ENCODE measurements around the gene MYNN. TPM values are rescaled to one million over a fixed set of nuclear protein-coding genes. Genes with fewer than 3 reads are reported as not detected.

MYNN gene
- total RNA-seq, 1 donor from 2014 or later = 14.3 TPM

DNA sequence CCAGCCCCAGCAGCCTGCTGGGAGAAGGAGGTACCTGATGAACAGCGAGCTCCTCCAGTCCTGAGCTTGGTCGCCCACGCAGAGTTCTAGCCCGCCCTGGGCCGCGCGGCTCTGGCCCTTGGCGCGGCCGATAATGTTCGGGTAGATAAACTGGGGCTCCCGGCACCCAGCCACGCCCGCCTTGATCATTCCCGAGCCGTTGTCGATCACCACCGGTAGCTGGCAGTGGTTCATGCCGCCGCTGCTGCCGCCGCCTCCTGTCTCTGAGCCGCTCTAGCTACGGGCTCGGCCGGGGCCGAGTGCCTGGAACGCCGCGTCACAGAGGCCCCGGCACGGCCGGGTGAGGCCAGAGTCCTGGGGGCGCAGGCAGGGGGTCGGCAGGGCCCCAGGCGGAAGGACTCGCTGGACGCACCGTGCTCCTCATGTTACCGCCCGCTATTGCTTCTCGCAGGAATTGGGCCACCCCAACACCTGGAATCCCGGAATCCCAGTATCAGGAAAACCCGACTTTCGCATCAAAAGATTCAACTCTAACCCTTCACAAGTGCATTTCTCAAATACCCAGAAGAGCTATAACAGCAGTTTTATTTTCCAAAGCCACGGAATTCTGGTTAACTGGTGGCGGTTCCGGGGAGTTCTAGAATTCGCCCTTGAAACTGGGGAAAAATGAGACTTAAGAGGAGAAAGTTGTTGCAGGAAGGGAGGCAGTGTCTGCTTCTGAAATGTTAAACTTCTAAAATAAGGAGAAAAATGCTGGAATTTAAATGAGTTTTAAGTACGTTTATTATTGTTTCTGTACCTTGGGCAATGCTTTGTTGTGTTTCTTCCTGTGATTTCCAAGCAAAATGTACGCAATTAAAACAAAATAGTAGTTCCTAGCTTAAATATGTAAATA is 3.7 kb upstream of the MYNN start, which contains the start of gene ACTRT3:
ACTRT3 (minus strand) TSS at position 275 of the 895 bp plus-strand sequence; CDS start at position 234, 41 bp downstream.
- DNase-seq (ENCODE audit: low spot score) = no peak
- Mint-ChIP-seq H3K36me3 (ENCODE audit: low read depth) (peaks cover 6% of the 10 kb centered on the region), H3K27ac (ENCODE audit: unreplicated experiment) (peak within 1 kb of the TSS; percentile 95), H3K27me3 (ENCODE audit: low read depth) (no peaks in the 10 kb centered on the region), H3K4me3 (ENCODE audit: unreplicated experiment) (peak within 1 kb of the TSS; percentile 84), H3K4me1 (ENCODE audit: low read depth) (peaks cover 22% of the 10 kb centered on the region), H3K9me3 (ENCODE audit: low read depth) (peaks cover 12% of the 10 kb centered on the region)
- TF ChIP-seq, protein P1, sequence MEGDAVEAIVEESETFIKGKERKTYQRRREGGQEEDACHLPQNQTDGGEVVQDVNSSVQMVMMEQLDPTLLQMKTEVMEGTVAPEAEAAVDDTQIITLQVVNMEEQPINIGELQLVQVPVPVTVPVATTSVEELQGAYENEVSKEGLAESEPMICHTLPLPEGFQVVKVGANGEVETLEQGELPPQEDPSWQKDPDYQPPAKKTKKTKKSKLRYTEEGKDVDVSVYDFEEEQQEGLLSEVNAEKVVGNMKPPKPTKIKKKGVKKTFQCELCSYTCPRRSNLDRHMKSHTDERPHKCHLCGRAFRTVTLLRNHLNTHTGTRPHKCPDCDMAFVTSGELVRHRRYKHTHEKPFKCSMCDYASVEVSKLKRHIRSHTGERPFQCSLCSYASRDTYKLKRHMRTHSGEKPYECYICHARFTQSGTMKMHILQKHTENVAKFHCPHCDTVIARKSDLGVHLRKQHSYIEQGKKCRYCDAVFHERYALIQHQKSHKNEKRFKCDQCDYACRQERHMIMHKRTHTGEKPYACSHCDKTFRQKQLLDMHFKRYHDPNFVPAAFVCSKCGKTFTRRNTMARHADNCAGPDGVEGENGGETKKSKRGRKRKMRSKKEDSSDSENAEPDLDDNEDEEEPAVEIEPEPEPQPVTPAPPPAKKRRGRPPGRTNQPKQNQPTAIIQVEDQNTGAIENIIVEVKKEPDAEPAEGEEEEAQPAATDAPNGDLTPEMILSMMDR (IDR thresholded peaks at IDR 0.05) = peak; percentile 27

DNA sequence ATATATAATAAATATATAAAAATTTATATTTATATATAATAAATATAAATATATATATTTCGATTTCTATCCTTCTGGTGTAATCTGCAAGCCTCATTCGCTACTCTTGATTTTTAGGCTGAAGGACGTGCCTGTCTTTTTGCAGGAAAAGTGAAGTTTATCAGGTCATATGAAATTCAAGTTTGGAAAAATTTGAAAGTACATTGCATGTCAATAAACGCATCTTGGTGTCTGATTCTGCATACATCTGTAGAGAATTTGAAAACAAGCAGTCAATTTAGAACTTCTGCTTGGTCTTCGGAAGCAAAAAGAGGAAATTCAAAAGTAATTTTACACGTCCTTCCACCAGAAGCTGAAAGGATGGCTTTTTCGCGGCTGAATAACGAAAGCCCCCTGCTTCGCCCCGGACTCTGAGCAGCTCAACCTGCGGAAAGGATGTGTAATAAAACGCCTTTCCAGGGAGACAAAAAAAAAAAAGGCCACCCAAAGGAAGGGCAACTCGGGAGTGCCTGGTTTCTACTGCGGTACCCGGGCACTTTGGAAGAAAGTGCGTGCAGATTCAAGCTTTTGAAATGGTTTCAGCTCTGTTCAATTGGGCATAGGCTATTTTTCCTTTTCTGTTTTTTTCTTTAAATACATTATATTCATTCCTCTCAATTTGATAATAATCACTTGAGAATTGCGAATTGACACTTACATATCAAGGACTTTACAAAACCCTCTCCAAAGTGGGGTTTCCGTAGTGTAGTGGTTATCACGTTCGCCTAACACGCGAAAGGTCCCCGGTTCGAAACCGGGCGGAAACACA is 1.5 kb upstream of the MYNN start:
- no peak for DNase-seq (ENCODE audit: low spot score)
- H3K36me3 Mint-ChIP-seq (ENCODE audit: low read depth) = peaks cover 4% of the 10 kb centered on the region
- peaks cover 28% of the 10 kb centered on the region for H3K4me1 Mint-ChIP-seq (ENCODE audit: low read depth)
- H3K27ac Mint-ChIP-seq (ENCODE audit: unreplicated experiment) = peak overlapping the region; percentile 100
- no peaks in the 10 kb centered on the region for H3K27me3 Mint-ChIP-seq (ENCODE audit: low read depth)
- no peaks in the 10 kb centered on the region for H3K9me3 Mint-ChIP-seq (ENCODE audit: low read depth)
- TF ChIP-seq, protein P1 (IDR thresholded peaks at IDR 0.05) = peak; percentile 7
- H3K4me3 Mint-ChIP-seq (ENCODE audit: unreplicated experiment) = peak overlapping the region; percentile 98

DNA sequence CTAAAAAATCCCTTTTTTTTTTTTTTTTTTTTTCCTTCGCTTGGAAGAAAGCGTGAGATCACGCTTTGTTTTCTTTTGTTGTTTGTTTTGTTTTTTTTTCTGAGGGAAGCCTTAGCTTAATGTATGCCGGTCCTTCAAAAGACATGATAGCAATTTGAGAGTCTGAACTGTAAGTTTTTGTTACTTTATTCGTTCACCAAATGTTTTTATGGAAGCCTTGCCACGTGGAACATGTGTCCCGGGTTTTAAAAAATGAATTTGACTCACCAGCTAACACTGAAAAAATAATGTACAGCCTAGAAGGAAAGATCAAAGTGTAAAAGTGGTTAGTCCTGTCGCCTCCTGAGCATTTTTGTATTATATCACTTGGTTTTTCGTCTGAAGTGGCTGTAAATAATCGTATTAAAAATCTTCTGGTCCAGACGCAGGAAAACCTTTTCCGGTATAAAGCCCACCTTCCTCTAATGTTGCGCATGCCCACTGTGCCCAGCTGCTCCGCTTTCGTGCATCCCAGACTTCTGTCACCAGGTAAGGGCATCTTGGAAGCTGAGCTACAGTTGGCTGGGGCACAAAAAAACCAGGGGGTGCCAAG is 795 bp upstream of the MYNN start:
- DNase-seq (ENCODE audit: low spot score) = no peak

DNA sequence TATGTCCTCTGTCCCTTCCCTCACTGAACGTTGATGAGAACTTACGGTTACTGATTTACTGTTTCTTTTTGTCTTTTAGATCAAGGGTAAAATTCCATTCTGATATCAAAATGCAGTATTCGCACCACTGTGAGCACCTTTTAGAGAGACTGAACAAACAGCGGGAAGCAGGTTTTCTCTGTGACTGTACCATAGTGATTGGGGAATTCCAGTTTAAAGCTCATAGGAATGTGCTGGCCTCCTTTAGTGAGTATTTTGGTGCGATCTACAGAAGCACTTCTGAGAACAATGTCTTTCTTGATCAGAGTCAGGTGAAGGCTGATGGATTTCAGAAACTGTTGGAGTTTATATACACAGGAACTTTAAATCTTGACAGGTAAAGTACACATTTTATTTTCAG is 990 bp downstream of the MYNN start:
- peak overlapping the region; percentile 100 for H3K27ac Mint-ChIP-seq (ENCODE audit: unreplicated experiment)
- no peak for DNase-seq (ENCODE audit: low spot score)
- no peaks in the 10 kb centered on the region for H3K9me3 Mint-ChIP-seq (ENCODE audit: low read depth)
- TF ChIP-seq, protein P1 (IDR thresholded peaks at IDR 0.05) = no peak
- H3K4me3 Mint-ChIP-seq (ENCODE audit: unreplicated experiment) = peak overlapping the region; percentile 98
- no peaks in the 10 kb centered on the region for H3K27me3 Mint-ChIP-seq (ENCODE audit: low read depth)
- H3K4me1 Mint-ChIP-seq (ENCODE audit: low read depth) = peaks cover 28% of the 10 kb centered on the region
- peaks cover 16% of the 10 kb centered on the region for H3K36me3 Mint-ChIP-seq (ENCODE audit: low read depth)

More for the DNA sequence above, 795 bp upstream of the MYNN start:
- Mint-ChIP-seq H3K9me3 (ENCODE audit: low read depth) (no peaks in the 10 kb centered on the region), H3K4me3 (ENCODE audit: unreplicated experiment) (peak overlapping the region; percentile 98), H3K27ac (ENCODE audit: unreplicated experiment) (peak overlapping the region; percentile 100), H3K36me3 (ENCODE audit: low read depth) (peaks cover 8% of the 10 kb centered on the region), H3K27me3 (ENCODE audit: low read depth) (no peaks in the 10 kb centered on the region), H3K4me1 (ENCODE audit: low read depth) (peaks cover 28% of the 10 kb centered on the region)
- TF ChIP-seq, protein P1 (IDR thresholded peaks at IDR 0.05) = no peak

DNA sequence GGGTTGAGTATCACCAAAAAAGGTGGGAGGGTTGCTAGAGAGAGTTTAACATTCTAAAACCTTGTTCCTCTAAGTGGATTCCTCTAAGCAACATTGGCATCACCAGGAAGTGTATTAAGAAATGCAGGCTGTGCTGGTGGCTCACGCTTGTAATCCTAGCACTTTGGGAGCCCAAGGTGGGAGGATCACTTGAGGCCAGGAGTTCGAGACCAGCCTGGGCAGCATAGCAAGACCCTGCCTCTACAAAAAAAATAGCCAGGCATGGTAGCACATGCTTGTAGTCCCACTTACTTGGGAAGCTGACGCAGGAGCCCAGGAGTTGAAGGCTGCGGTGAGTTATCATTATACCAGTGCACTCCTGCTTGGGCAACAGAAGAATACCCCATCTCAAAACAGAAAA is 4.6 kb downstream of the MYNN start:
- Mint-ChIP-seq H3K9me3 (ENCODE audit: low read depth) (no peaks in the 10 kb centered on the region), H3K27me3 (ENCODE audit: low read depth) (no peaks in the 10 kb centered on the region), H3K4me1 (ENCODE audit: low read depth) (peaks cover 24% of the 10 kb centered on the region), H3K27ac (ENCODE audit: unreplicated experiment) (no peak overlapping the region), H3K4me3 (ENCODE audit: unreplicated experiment) (no peak overlapping the region), H3K36me3 (ENCODE audit: low read depth) (peaks cover 34% of the 10 kb centered on the region)
- no peak for DNase-seq (ENCODE audit: low spot score)
- TF ChIP-seq, protein P1 (IDR thresholded peaks at IDR 0.05) = no peak
